Endothelial cell of umbilical vein (primary cell): ENCODE data around the gene FOXP1. TPM values are rescaled to one million over a fixed set of nuclear protein-coding genes. Genes with fewer than 3 reads are reported as not detected.

Experiments
- BruUV-seq: library from RNA; stranded (reverse); fragments of 400-500 nt; replicated peaks from 2 replicates; lab custom pipeline; 2021; lab: Mats Ljungman, UMichigan
- CTCF ChIA-PET: fragments of 300-600, 350-600 bp; sonication (Branson Sonifier 250); formaldehyde crosslinking; loops from one replicate; lab custom pipeline; 2021; ENCODE audit warnings: antibody characterized with exemption, inconsistent platforms; lab: Charles Lee
- POLR2A ChIA-PET: fragments of 300-600, 350-600 bp; sonication (Branson Sonifier 250); formaldehyde crosslinking; loops from one replicate; lab custom pipeline; 2021; ENCODE audit warnings: antibody characterized with exemption, inconsistent platforms; lab: Charles Lee
- DNase-seq: peaks from one replicate; pipeline ENCODE4 v3.0.0-alpha.2; 2011; ENCODE audit warnings: low read depth, low spot score
- FAIRE-seq: peaks from 2 replicates; lab custom pipeline; 2011; peaks lifted over from hg19 to GRCh38; lab: Jason Lieb, UNC
- H2AFZ ChIP-seq: 2 replicates; pipeline ENCODE4 v1.6.0; 2012; ENCODE audit warnings: low read depth, low read length, control low read depth, inconsistent platforms
- H3K27ac ChIP-seq: 2 replicates; pipeline ENCODE4 v1.5.1; 2011; ENCODE audit warnings: low read depth, mild to moderate bottlenecking, control low read depth, low read length, moderate library complexity; ENCODE audit not compliant: insufficient read depth
- H3K27me3 ChIP-seq, 2 experiments: 2 replicates each; pipeline versions ENCODE4 v1.6.0 to v1.6.1; 2011; ENCODE audit warnings: low read length in 2 of 2, mixed read lengths in 1 of 2; ENCODE audit not compliant: control insufficient read depth in 2 of 2, insufficient read depth in 2 of 2
- H3K36me3 ChIP-seq, 2 experiments: 2 replicates in 1 of 2; 3 replicates in 1 of 2; pipeline ENCODE4 v1.5.1; 2011; ENCODE audit warnings: low read length in 2 of 2, mild to moderate bottlenecking in 1 of 2, moderate library complexity in 1 of 2; ENCODE audit not compliant: control insufficient read depth in 2 of 2, insufficient read depth in 2 of 2; ENCODE audit errors: extremely low read depth in 1 of 2
- H3K4me1 ChIP-seq: 3 replicates; pipeline ENCODE4 v1.5.1; 2011; ENCODE audit warnings: mild to moderate bottlenecking, low read length; ENCODE audit not compliant: control insufficient read depth, insufficient read depth; ENCODE audit errors: extremely low read depth
- H3K4me2 ChIP-seq: 2 replicates; pipeline ENCODE4 v1.6.1; 2011; ENCODE audit warnings: low read length, control low read depth, mixed read lengths; ENCODE audit not compliant: insufficient read depth
- H3K4me3 ChIP-seq, 3 experiments: fragments of 200-600 bp in 1 of 3; sonication (generic), shearing (Covaris generic) in 1 of 3; replicated peaks in 1 of 3; 2 replicates each; pipeline ENCODE4 v1.5.1; 2011 to 2016; ENCODE audit warnings: control low read depth in 3 of 3, low read length in 3 of 3, mild to moderate bottlenecking in 2 of 3, inconsistent platforms in 1 of 3, low read depth in 1 of 3, moderate library complexity in 1 of 3; ENCODE audit not compliant: insufficient read depth in 1 of 3
- H3K79me2 ChIP-seq: 2 replicates; pipeline ENCODE4 v1.6.0; 2012; ENCODE audit warnings: low read length, inconsistent platforms; ENCODE audit not compliant: control insufficient read depth, insufficient read depth
- H3K9ac ChIP-seq: replicated peaks from 2 replicates; pipeline ENCODE3; 2011; ENCODE audit warnings: low read length, control low read depth; ENCODE audit not compliant: insufficient read depth; ENCODE audit errors: extremely low read depth
- H3K9me1 ChIP-seq: replicated peaks from 3 replicates; pipeline ENCODE4 v1.6.0; 2011; ENCODE audit warnings: mild to moderate bottlenecking, low read length; ENCODE audit not compliant: control insufficient read depth, insufficient read depth; ENCODE audit errors: extremely low read depth
- H3K9me3 ChIP-seq: replicated peaks from 2 replicates; pipeline ENCODE4 v1.5.1; 2012; ENCODE audit warnings: low read length, inconsistent platforms; ENCODE audit not compliant: control insufficient read depth, insufficient read depth
- H4K20me1 ChIP-seq: replicated peaks from 2 replicates; pipeline ENCODE3; 2011; ENCODE audit warnings: mild to moderate bottlenecking, low read length; ENCODE audit not compliant: control insufficient read depth, insufficient read depth; ENCODE audit errors: extremely low read depth
- CTCF ChIP-seq, 2 donors: IDR thresholded peaks; 1 replicate in 1 of 2; 2 replicates in 1 of 2; pipeline ENCODE4 v1.5.1; 2011; ENCODE audit warnings: low read length in 2 of 2, mild to moderate bottlenecking in 2 of 2, moderate library complexity in 2 of 2, control low read depth in 1 of 2, inconsistent platforms in 1 of 2, low read depth in 1 of 2; ENCODE audit not compliant: insufficient read depth in 1 of 2; ENCODE audit errors: extremely low read depth in 1 of 2
- EZH2 ChIP-seq: IDR thresholded peaks from 2 replicates; pipeline ENCODE4 v1.6.1; 2012; ENCODE audit warnings: borderline replicate concordance, low read depth, mild to moderate bottlenecking, moderate library complexity, low read length, inconsistent platforms; ENCODE audit not compliant: severe bottlenecking
- FOS ChIP-seq: IDR thresholded peaks from 2 replicates; pipeline ENCODE4 v1.6.1; 2011; ENCODE audit warnings: mild to moderate bottlenecking, low read length, moderate library complexity, borderline replicate concordance; ENCODE audit not compliant: insufficient read depth
- GATA2 ChIP-seq: IDR thresholded peaks from 2 replicates; pipeline ENCODE4 v1.7.0; 2011; ENCODE audit warnings: low read depth, mild to moderate bottlenecking, moderate library complexity, mixed read lengths, low read length; ENCODE audit not compliant: insufficient read length, insufficient read depth
- JUN ChIP-seq: IDR thresholded peaks from 2 replicates; pipeline ENCODE4 v1.6.1; 2011; ENCODE audit warnings: borderline replicate concordance, low read depth; ENCODE audit not compliant: insufficient read length, insufficient read depth
- MAX ChIP-seq: IDR thresholded peaks from 2 replicates; pipeline ENCODE4 v1.6.1; 2011; ENCODE audit not compliant: insufficient read depth, insufficient read length
- MYC ChIP-seq: IDR thresholded peaks from one replicate; pipeline ENCODE4 v1.6.1; 2011; ENCODE audit warnings: mild to moderate bottlenecking, low read depth, low read length
- POLR2A ChIP-seq: IDR thresholded peaks from 2 replicates; pipeline ENCODE4 v1.6.1; 2012; ENCODE audit warnings: low read depth, mild to moderate bottlenecking, control low read depth, low read length
- POLR2AphosphoS5 ChIP-seq: IDR thresholded peaks from 2 replicates; pipeline ENCODE4 v1.6.1; 2012; ENCODE audit warnings: low read depth, mild to moderate bottlenecking, control low read depth, low read length, moderate library complexity; ENCODE audit not compliant: insufficient read depth
- dilution Hi-C: fragments of 300-500 bp; cut with MboI; formaldehyde crosslinking; loops from one replicate; pipeline ENCODE4 v1.15.0; 2019; ENCODE audit warnings: low sequenced_read_pairs; ENCODE audit not compliant: extremely low pct_ligation_motif_present
- intact Hi-C: fragments of 100-400 bp; cut with micrococcal nuclease; formaldehyde crosslinking; loops from one replicate; pipeline ENCODE4 v1.10.0; 2022
- polyA plus RNA-seq, 4 experiments: library from polyadenylated mRNA; depleted of rRNA in 3 of 4; stranded (reverse) in 3 of 4; unstranded in 1 of 4; fragments of >200 nt; gene quantifications; 2 replicates each; pipeline versions ENCODE4 v1.2.1 to v1.2.3, GENCODE V29; 2011 to 2012; ENCODE audit warnings: missing spikeins in 1 of 4
- total RNA-seq: library from RNA; stranded (reverse); gene quantifications from 2 replicates; pipeline ENCODE4 v1.2.3, GENCODE V29; 2021

The FOXP1 gene
- total and polyA plus RNA-seq, 2 donors (not counting 3 experiments of a cell fraction or from before 2014, with no cell fraction given), result 41.0 to 107 TPM

DNA sequence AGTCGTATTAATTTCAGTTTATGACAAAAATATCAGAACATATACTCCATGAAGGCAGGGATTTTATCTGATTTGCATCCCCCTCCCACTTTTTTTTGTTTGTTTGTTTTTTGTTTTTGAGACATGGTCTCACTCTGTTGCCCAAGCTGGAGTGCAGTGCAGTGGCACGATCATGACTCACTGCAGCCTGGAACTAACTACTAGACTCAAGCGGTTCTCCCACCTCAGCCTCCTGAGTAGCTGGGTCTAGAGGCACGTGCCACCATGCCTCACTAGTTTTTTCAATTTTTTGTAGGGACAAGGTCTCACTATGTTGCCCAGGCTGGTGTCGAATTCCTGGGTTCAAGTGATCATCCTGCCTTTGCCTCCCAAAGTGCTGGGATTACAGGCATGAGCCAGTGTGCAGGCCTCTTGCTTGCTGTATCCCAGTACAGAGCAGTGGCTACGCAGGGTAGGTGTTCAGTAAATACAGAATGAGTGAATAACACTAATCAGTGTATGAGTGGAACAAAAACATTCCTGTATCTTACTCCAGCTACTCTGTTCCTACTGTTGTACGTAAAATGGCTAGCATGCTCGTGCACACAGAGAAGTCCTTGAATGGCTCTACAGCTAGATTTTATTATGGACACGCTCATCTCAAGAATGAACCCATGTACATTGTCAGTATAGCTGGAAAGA is 272.4 kb downstream of the FOXP1 start:
- intact Hi-C loops (no loop called here), dilution Hi-C loops (no loop called here)
- no peaks in the 10 kb centered on the region for H3K9me1 ChIP-seq
- no peak for TF ChIP-seq MYC
- no peak for TF ChIP-seq FOS
- TF ChIP-seq GATA2, result no peak
- no peak for TF ChIP-seq JUN
- no peak for TF ChIP-seq POLR2A
- no peak for TF ChIP-seq EZH2
- TF ChIP-seq POLR2AphosphoS5, result no peak
- no peak for TF ChIP-seq CTCF (IDR thresholded peaks at IDR 0.05; ENCODE audit: extremely low read depth in 1 of 2, insufficient read depth in 1 of 2, low read depth in 1 of 2, low read length in 2 of 2)
- TF ChIP-seq MAX, result no peak
- no peak overlapping the region for H3K4me3 ChIP-seq
- no peaks in the 10 kb centered on the region for H3K79me2 ChIP-seq
- no TSS peak for BruUV-seq
- H4K20me1 ChIP-seq, result no peaks in the 10 kb centered on the region
- DNase-seq (no peak), FAIRE-seq (no peak)
- H2AFZ ChIP-seq, result no peak overlapping the region
- no peak overlapping the region for H3K9ac ChIP-seq
- no peaks in the 10 kb centered on the region for H3K9me3 ChIP-seq
- ChIA-PET POLR2A (no interaction called here), CTCF (interaction anchor here (1.0 to 4.9 kb wide), 8 partner anchors 10 to 761 kb away, joined by 3 to 20 read pairs (median 4); no protein-coding TSS in a partner anchor)
- H3K4me2 ChIP-seq, result no peak overlapping the region
- no peaks in the 10 kb centered on the region for H3K27me3 ChIP-seq
- H3K4me1 ChIP-seq, result peaks cover 5% of the 10 kb centered on the region
- no peak overlapping the region for H3K27ac ChIP-seq
- no peaks in the 10 kb centered on the region for H3K36me3 ChIP-seq
